Measurements from ENCODE around the gene DCAF5. TPM values are rescaled to one million over a fixed set of nuclear protein-coding genes. Genes with fewer than 3 reads are reported as not detected.

The DCAF5 gene
- total RNA-seq, 1 experiment from 2014 or later, result 23.5 TPM

- DNase-seq, result peak; percentile 80
- no peaks in the 10 kb centered on the region for H3K9me3 Mint-ChIP-seq (ENCODE audit: low read depth, unreplicated experiment)
- intact Hi-C loops (cut with micrococcal nuclease; ENCODE audit: unreplicated experiment), result no loop called here
- TF ChIP-seq CTCF (IDR thresholded peaks at IDR 0.05; ENCODE audit: unreplicated experiment), result no peak
- BruUV-seq (replicated peaks), result no TSS peak
- H3K4me3 Mint-ChIP-seq (ENCODE audit: low read depth, unreplicated experiment), result no peak overlapping the region
- no peak overlapping the region for H3K27ac Mint-ChIP-seq (ENCODE audit: unreplicated experiment)
- peaks cover 17% of the 10 kb centered on the region for H3K4me1 Mint-ChIP-seq (ENCODE audit: low read depth, unreplicated experiment)
- H3K36me3 Mint-ChIP-seq (ENCODE audit: insufficient read depth, unreplicated experiment), result peaks cover 6% of the 10 kb centered on the region
- H3K27me3 Mint-ChIP-seq (ENCODE audit: unreplicated experiment), result no peaks in the 10 kb centered on the region
- CTCF ChIA-PET, result interaction anchor here (0.9 kb wide), 1 partner anchor 34 kb away, joined by 3 read pairs; no protein-coding TSS in a partner anchor
These were observed 138.8 kb downstream of the DCAF5 start for GRCh38 chr14:69013943-69014782.

GRCh38 chr14:69012256-69012953 lies 140.5 kb downstream of the DCAF5 start:
- no peak for TF ChIP-seq CTCF (IDR thresholded peaks at IDR 0.05; ENCODE audit: unreplicated experiment)
- Mint-ChIP-seq H3K27ac (ENCODE audit: unreplicated experiment) (no peak overlapping the region), H3K4me3 (ENCODE audit: low read depth, unreplicated experiment) (no peak overlapping the region), H3K27me3 (ENCODE audit: unreplicated experiment) (no peaks in the 10 kb centered on the region), H3K36me3 (ENCODE audit: insufficient read depth, unreplicated experiment) (peaks cover 6% of the 10 kb centered on the region), H3K9me3 (ENCODE audit: low read depth, unreplicated experiment) (no peaks in the 10 kb centered on the region), H3K4me1 (ENCODE audit: low read depth, unreplicated experiment) (peaks cover 17% of the 10 kb centered on the region)
- no peak for DNase-seq
- BruUV-seq (replicated peaks), result no TSS peak
- intact Hi-C loops (cut with micrococcal nuclease; ENCODE audit: unreplicated experiment), result no loop called here
- CTCF ChIA-PET, result interaction anchor here (0.6 kb wide), 1 partner anchor 264 kb away, joined by 3 read pairs; no protein-coding TSS in a partner anchor

- Mint-ChIP-seq H3K9me3 (ENCODE audit: low read depth, unreplicated experiment) (no peaks in the 10 kb centered on the region), H3K4me3 (ENCODE audit: low read depth, unreplicated experiment) (no peak overlapping the region), H3K36me3 (ENCODE audit: insufficient read depth, unreplicated experiment) (peaks cover 13% of the 10 kb centered on the region), H3K27ac (ENCODE audit: unreplicated experiment) (no peak overlapping the region), H3K4me1 (ENCODE audit: low read depth, unreplicated experiment) (peaks cover 23% of the 10 kb centered on the region), H3K27me3 (ENCODE audit: unreplicated experiment) (no peaks in the 10 kb centered on the region)
- no peak for TF ChIP-seq CTCF (IDR thresholded peaks at IDR 0.05; ENCODE audit: unreplicated experiment)
- CTCF ChIA-PET, result no interaction called here
- peak; percentile 37 for DNase-seq
- intact Hi-C loops (cut with micrococcal nuclease; ENCODE audit: unreplicated experiment), result no loop called here
- BruUV-seq (replicated peaks), result no TSS peak
These were observed 142.3 kb downstream of the DCAF5 start for GRCh38 chr14:69010648-69011047.

GRCh38 chr14:69008421-69008884 lies 144.5 kb downstream of the DCAF5 start:
- Mint-ChIP-seq H3K9me3 (ENCODE audit: low read depth, unreplicated experiment) (no peaks in the 10 kb centered on the region), H3K4me1 (ENCODE audit: low read depth, unreplicated experiment) (peaks cover 28% of the 10 kb centered on the region), H3K4me3 (ENCODE audit: low read depth, unreplicated experiment) (no peak overlapping the region), H3K27me3 (ENCODE audit: unreplicated experiment) (no peaks in the 10 kb centered on the region), H3K27ac (ENCODE audit: unreplicated experiment) (no peak overlapping the region), H3K36me3 (ENCODE audit: insufficient read depth, unreplicated experiment) (peaks cover 11% of the 10 kb centered on the region)
- CTCF ChIA-PET, result no interaction called here
- no peak for DNase-seq
- TF ChIP-seq CTCF (IDR thresholded peaks at IDR 0.05; ENCODE audit: unreplicated experiment), result no peak
- intact Hi-C loops (cut with micrococcal nuclease; ENCODE audit: unreplicated experiment), result no loop called here
- BruUV-seq (replicated peaks), result no TSS peak

Measured in Calu3 (cell line).